Liver (tissue), 9 donors: ENCODE measurements around the gene PSD. TPM values are rescaled to one million over a fixed set of nuclear protein-coding genes. Genes with fewer than 3 reads are reported as not detected.

Experiments used
- DNase-seq: peaks from one replicate; pipeline ENCODE4 v3.0.0-alpha.2; 2017; ENCODE audit warnings: low spot score
- H3K27ac ChIP-seq, 2 donors: one replicate each; pipeline ENCODE4 v1.7.0; 2013; ENCODE audit warnings: inconsistent platforms in 2 of 2, low read length in 2 of 2, control low read depth in 1 of 2, low read depth in 1 of 2, mild to moderate bottlenecking in 1 of 2
- H3K27me3 ChIP-seq, 4 donors: one replicate each; pipeline versions ENCODE4 v1.6.1 to v1.7.0; 2013; ENCODE audit warnings: low read length in 3 of 4, inconsistent platforms in 1 of 4, mild to moderate bottlenecking in 1 of 4, moderate library complexity in 1 of 4; ENCODE audit not compliant: control insufficient read depth in 4 of 4, insufficient read depth in 4 of 4
- H3K36me3 ChIP-seq, 4 donors: one replicate each; pipeline versions ENCODE4 v1.6.1 to v1.7.0; 2013; ENCODE audit warnings: low read length in 3 of 4, mild to moderate bottlenecking in 3 of 4, low read depth in 1 of 4, moderate library complexity in 1 of 4; ENCODE audit not compliant: control insufficient read depth in 4 of 4, insufficient read depth in 3 of 4
- H3K4me1 ChIP-seq, 4 donors: one replicate each; pipeline versions ENCODE4 v1.6.1 to v1.7.0; 2013; ENCODE audit warnings: low read length in 3 of 4, mild to moderate bottlenecking in 3 of 4, moderate library complexity in 1 of 4; ENCODE audit not compliant: control insufficient read depth in 4 of 4, insufficient read depth in 4 of 4
- H3K4me3 ChIP-seq, 3 donors: one replicate each; pipeline versions ENCODE4 v1.6.1 to v1.7.0; 2013; ENCODE audit warnings: low read length in 3 of 3, control low read depth in 1 of 3, low read depth in 1 of 3, mild to moderate bottlenecking in 1 of 3
- H3K9ac ChIP-seq, 2 donors: one replicate each; pipeline ENCODE4 v1.7.0; 2013; ENCODE audit warnings: low read length in 2 of 2, mild to moderate bottlenecking in 2 of 2, moderate library complexity in 2 of 2, control low read depth in 1 of 2, low read depth in 1 of 2
- H3K9me3 ChIP-seq, 4 donors: one replicate each; pipeline versions ENCODE4 v1.6.1 to v1.7.0; 2013; ENCODE audit warnings: low read length in 3 of 4; ENCODE audit not compliant: control insufficient read depth in 4 of 4
- ATF3 ChIP-seq: IDR thresholded peaks from 2 replicates; pipeline ENCODE4 v1.6.1; 2016; ENCODE audit warnings: antibody characterized with exemption
- CTCF ChIP-seq: fragments of 150-350 bp; IDR thresholded peaks from 2 replicates; pipeline ENCODE4 v1.5.1; 2017; ENCODE audit warnings: improper control_type of control experiment, low read depth, low read length; ENCODE audit not compliant: missing input control
- EGR1 ChIP-seq, 2 donors: IDR thresholded peaks; 2 replicates each; pipeline ENCODE4 v1.6.1; 2016 to 2018; ENCODE audit warnings: antibody characterized with exemption in 2 of 2, low read depth in 2 of 2
- FOXA1 ChIP-seq: IDR thresholded peaks from 2 replicates; pipeline ENCODE4 v1.6.1; 2016; ENCODE audit warnings: antibody characterized with exemption
- FOXA2 ChIP-seq: IDR thresholded peaks from 2 replicates; pipeline ENCODE4 v1.6.1; 2016; ENCODE audit warnings: antibody characterized with exemption
- GABPA ChIP-seq, 2 donors: IDR thresholded peaks in 1 of 2; conservative IDR thresholded peaks in 1 of 2; 2 replicates each; pipeline ENCODE4 v1.6.1; 2016; ENCODE audit warnings: antibody characterized with exemption in 2 of 2, mild to moderate bottlenecking in 1 of 2, moderate library complexity in 1 of 2
- MAX ChIP-seq: IDR thresholded peaks from 2 replicates; pipeline ENCODE4 v1.6.1; 2016; ENCODE audit warnings: antibody characterized with exemption
- RAD21 ChIP-seq, 2 donors: IDR thresholded peaks; 2 replicates each; pipeline ENCODE4 v1.6.1; 2016; ENCODE audit warnings: antibody characterized with exemption in 2 of 2, mild to moderate bottlenecking in 2 of 2
- SP1 ChIP-seq: IDR thresholded peaks from 2 replicates; pipeline ENCODE4 v1.6.1; 2018; ENCODE audit warnings: antibody characterized with exemption, mild to moderate bottlenecking
- TAF1 ChIP-seq: conservative IDR thresholded peaks from 2 replicates; pipeline ENCODE4 v1.6.1; 2016; ENCODE audit warnings: antibody characterized with exemption, mild to moderate bottlenecking
- WGBS: extraction: QIAGEN DNeasy Blood & Tissue Kit; methylation state at CpG from one replicate; pipeline ENCODE4 v1.1.7; 2013; 5-methylcytosine and 5-hydroxymethylcytosine counted together
- polyA plus RNA-seq, 2 donors: library from polyadenylated mRNA; stranded (reverse) in 1 of 2; unstranded in 1 of 2; fragments of 200-250 nt in 1 of 2; fragments of >200 nt in 1 of 2; fragmentation: Nextera tagmentation in 1 of 2; extraction: Ambion mirVana in 1 of 2; gene quantifications; one replicate each; pipeline versions ENCODE4 v1.2.1 to v1.2.3, GENCODE V29; 2013 to 2015
- total RNA-seq, 2 donors: library from RNA; depleted of rRNA; stranded (reverse); fragments of >200 nt; gene quantifications; one replicate each; pipeline ENCODE4 v1.2.3, GENCODE V29; 2014
- TF ChIP-seq, protein P1 (sequence below): IDR thresholded peaks from 2 replicates; pipeline ENCODE4 v1.6.1; 2016; ENCODE audit warnings: antibody characterized with exemption
- TF ChIP-seq, protein P2 (sequence below): IDR thresholded peaks from 2 replicates; pipeline ENCODE4 v1.6.1; 2016; ENCODE audit warnings: antibody characterized with exemption, mild to moderate bottlenecking
- donor health status: healthy.
- donor health status: healthy.
- donor health status: healthy.
- donor health status: healthy.
- donor health status: healthy.

The PSD gene
- total and polyA plus RNA-seq, 4 donors: 0.56 to 1.3 (median 0.71) TPM

DNA sequence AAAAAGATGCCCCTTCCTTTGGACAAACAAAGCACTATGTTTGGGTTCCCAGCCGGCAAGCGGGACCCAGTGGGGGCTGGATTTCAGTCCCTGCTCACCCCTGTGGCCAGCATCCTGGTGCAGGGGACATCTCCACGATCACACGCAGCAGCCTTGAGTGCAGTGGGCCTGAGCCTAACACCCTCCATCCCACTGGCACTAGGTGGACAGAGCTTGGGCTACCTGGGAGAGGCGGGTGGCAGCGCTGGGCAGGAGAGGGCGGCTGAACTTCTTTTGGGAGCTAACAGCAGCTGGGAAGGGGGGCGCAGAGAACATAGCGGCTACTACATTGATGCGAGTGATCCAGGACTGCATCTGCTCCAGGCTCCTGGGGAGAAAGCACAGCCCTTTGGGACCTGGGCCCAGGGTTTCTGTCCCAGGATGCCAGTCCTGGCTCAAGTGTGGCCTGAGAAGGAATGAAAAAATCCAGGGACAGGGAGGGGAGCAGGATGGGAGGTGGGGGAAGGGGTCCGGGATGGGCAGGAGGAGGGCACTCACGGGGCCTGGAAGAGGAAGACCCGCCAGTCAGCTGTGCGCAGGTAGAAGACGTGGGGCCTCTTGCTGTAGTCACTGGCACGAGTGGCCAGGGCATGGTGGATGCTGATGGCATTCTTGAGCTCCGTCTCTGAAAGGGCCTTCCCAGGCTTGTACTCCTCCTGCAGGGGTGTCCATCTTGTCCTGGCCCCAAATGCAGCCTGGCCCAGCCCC lies 14.1 kb downstream of the PSD start:
- no peaks in the 10 kb centered on the region for H3K9me3 ChIP-seq

More for the DNA sequence above, 14.1 kb downstream of the PSD start:
- Histone ChIP-seq H3K27me3 (peaks cover 0 to 8% (median 0%) of the 10 kb centered on the region in 4 donors), H3K27ac (no peak overlapping the region), H3K4me1 (peaks cover 2 to 12% (median 7%) of the 10 kb centered on the region in 4 donors), H3K36me3 (peaks cover 0 to 18% (median 2%) of the 10 kb centered on the region in 4 donors), H3K9ac (no peak overlapping the region), H3K4me3 (no peak overlapping the region)
- no peak for DNase-seq
- WGBS: 92% methylated on average over 17 of the region's 17 CpGs
- TF ChIP-seq GABPA (IDR thresholded peaks at IDR 0.05 in 1 of 2, conservative IDR thresholded peaks at IDR 0.05 in 1 of 2) (no peak), SP1 (no peak), EGR1 (IDR thresholded peaks at IDR 0.05; ENCODE audit: low read depth in 2 of 2) (no peak), MAX (no peak), RAD21 (IDR thresholded peaks at IDR 0.05) (no peak), FOXA1 (no peak), TAF1 (no peak), ATF3 (no peak), FOXA2 (no peak), CTCF (no peak)
- TF ChIP-seq, protein P1, sequence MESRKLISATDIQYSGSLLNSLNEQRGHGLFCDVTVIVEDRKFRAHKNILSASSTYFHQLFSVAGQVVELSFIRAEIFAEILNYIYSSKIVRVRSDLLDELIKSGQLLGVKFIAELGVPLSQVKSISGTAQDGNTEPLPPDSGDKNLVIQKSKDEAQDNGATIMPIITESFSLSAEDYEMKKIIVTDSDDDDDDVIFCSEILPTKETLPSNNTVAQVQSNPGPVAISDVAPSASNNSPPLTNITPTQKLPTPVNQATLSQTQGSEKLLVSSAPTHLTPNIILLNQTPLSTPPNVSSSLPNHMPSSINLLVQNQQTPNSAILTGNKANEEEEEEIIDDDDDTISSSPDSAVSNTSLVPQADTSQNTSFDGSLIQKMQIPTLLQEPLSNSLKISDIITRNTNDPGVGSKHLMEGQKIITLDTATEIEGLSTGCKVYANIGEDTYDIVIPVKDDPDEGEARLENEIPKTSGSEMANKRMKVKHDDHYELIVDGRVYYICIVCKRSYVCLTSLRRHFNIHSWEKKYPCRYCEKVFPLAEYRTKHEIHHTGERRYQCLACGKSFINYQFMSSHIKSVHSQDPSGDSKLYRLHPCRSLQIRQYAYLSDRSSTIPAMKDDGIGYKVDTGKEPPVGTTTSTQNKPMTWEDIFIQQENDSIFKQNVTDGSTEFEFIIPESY: no peak
- TF ChIP-seq, protein P2, sequence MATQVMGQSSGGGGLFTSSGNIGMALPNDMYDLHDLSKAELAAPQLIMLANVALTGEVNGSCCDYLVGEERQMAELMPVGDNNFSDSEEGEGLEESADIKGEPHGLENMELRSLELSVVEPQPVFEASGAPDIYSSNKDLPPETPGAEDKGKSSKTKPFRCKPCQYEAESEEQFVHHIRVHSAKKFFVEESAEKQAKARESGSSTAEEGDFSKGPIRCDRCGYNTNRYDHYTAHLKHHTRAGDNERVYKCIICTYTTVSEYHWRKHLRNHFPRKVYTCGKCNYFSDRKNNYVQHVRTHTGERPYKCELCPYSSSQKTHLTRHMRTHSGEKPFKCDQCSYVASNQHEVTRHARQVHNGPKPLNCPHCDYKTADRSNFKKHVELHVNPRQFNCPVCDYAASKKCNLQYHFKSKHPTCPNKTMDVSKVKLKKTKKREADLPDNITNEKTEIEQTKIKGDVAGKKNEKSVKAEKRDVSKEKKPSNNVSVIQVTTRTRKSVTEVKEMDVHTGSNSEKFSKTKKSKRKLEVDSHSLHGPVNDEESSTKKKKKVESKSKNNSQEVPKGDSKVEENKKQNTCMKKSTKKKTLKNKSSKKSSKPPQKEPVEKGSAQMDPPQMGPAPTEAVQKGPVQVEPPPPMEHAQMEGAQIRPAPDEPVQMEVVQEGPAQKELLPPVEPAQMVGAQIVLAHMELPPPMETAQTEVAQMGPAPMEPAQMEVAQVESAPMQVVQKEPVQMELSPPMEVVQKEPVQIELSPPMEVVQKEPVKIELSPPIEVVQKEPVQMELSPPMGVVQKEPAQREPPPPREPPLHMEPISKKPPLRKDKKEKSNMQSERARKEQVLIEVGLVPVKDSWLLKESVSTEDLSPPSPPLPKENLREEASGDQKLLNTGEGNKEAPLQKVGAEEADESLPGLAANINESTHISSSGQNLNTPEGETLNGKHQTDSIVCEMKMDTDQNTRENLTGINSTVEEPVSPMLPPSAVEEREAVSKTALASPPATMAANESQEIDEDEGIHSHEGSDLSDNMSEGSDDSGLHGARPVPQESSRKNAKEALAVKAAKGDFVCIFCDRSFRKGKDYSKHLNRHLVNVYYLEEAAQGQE: no peak
